ENCODE results near the gene RCSD1.

- TF ChIP-seq POLR2A (IDR thresholded peaks at IDR 0.05): no peak
- no peak for TF ChIP-seq CTCF (IDR thresholded peaks at IDR 0.05)
Observed at GRCh38 chr1:167726008-167726407, 96.0 kb downstream of the RCSD1 start.

Data from uterus (tissue), 2 donors.